Stimulated activated CD4-positive, alpha-beta T cell treated with anti-CD3 and anti-CD28 coated beads, Interleukin-2, amount 100 ng/mL, for 24 hours (primary cell): ENCODE measurements around the gene MTHFSD.

ENCODE experiments used
- DNase-seq, 2 donors: peaks; one replicate each; pipeline ENCODE4 v3.0.0-alpha.2; 2020

The MTHFSD gene

GRCh38 chr16:86510465-86511261 lies 44.4 kb downstream of the MTHFSD start, which contains the start of gene FOXF1:
FOXF1 (plus strand) TSS chr16:86510527; CDS start chr16:86510570, 43 bp downstream.
- no peak for DNase-seq

DNA sequence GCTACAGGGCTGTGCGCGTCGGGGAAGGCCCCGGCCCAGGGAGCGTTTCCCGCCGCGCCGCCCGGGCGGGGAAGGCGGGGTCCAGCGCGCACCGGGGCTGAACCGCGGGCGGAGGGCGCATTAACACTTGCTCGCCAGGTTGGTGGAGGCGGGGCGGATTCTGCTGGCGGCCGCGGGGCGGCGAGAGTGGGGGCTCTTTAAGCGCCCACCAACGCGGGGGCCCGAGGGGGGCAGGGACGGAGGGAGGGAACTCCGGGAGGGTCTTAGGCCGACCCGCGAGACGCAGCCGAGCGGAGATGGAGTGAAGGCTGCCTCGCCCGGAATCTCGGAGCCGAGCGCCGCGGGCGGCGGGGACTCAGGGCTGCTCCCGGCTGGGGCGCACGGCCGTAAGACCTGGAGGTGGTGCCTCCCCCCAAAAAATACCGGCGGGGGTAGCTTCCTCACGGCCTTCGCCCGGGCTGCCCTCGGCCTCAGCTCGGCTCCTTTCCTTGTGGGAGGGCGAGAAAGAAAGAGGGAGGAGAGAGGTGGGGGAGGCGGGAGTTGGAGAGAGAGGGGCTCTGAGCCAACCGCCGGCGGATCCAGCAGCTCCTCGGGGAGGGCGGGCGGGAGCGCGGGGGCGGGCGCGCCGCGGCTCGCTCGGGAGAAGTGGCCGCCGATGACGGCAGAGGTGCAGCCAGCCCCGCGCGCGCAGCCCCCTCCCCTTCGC lies 45.1 kb downstream of the MTHFSD start:
- no peak for DNase-seq

DNA sequence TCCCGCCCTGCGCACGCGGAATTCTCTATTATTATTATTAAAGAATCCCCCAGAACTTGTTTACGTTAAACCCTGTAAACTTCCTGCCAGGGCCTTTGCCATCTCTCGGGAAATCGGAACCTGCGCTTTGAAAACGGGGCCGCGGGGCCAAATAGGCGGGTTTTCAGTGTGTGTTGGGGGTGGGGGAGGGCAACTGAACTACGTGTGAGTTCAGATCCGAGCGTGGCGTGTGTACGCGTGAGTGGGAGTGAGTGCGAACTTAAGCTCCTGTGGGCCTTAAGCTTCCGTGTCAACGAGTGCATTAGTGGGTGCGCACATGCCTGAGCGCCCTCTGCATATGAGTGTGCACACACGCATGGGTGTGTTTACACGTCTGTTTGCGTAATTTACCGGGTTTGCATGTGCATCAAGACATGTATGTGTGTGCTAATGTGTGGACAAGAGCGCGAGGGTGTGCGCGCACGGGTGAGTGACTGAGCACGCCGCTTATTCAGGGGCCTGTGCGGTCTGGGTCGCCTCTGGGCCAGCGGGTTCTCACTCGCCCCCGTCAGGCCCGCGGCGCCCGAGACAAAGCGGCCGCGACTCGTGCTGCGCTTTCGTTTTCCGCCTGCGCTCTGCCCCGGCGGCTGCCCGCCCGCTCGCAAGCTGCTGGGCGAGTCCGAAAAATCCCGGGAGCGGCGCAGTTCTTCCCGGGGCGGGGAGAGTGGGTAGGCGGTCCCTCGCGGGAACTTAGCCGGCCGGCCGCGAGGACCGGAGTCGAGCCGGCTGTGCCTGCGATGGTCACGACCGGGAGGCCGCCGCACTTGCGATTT lies 45.9 kb downstream of the MTHFSD start:
- DNase-seq, result peak in 1 of 2 donors; percentile 37

DNA sequence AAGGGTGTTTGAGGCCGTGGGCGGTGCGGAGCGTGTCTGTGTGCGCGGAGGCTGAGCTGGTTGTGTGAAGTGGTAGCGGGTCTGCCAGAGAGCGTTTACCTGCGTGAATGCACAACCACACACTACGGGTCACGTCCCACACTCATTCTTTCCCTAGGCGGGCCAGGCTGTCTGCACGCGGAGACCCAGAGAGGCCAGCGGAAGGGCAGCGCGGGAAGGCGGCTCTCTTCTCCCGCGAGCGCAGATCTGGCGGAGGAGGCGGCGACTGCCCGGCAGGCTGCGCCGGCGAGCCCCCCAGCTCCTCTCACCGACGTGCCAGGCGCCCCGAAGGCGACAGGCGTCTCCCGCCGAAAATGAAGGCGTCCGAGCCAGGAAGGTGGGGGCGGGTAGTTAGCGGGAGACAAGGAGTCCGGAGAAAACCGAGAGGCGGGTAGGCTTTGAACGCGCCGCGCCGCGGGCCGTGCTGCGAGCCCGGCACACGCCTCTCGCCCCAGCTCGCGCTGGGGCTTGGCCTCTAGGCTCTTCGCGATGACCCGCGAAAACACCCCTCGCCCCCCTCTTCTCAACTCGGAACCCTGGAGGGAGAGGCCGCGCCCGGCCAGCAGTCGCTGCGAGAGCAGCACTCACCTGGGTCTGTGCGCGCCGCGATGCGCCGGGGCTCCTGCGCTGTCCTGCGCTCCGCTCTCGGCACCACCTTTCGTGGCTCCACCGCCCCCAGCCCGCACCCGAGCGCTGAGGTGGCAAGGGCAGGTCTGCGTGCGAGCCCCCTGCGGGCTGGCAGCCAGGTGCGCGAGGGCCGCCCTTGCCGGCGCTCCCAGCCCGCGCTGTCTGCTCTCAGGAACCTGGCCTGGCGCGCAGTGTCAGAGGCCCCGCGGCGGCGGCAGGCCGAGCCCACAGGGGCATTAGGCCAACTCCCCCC lies 46.7 kb downstream of the MTHFSD start:
- DNase-seq, result no peak

- no peak for DNase-seq
These were observed 47.6 kb downstream of the MTHFSD start for GRCh38 chr16:86507173-86508027.

- no peak for DNase-seq
These were observed 48.9 kb downstream of the MTHFSD start for GRCh38 chr16:86505899-86506864.

- no peak for DNase-seq
These were observed 49.7 kb downstream of the MTHFSD start for GRCh38 chr16:86505185-86505898.

DNA sequence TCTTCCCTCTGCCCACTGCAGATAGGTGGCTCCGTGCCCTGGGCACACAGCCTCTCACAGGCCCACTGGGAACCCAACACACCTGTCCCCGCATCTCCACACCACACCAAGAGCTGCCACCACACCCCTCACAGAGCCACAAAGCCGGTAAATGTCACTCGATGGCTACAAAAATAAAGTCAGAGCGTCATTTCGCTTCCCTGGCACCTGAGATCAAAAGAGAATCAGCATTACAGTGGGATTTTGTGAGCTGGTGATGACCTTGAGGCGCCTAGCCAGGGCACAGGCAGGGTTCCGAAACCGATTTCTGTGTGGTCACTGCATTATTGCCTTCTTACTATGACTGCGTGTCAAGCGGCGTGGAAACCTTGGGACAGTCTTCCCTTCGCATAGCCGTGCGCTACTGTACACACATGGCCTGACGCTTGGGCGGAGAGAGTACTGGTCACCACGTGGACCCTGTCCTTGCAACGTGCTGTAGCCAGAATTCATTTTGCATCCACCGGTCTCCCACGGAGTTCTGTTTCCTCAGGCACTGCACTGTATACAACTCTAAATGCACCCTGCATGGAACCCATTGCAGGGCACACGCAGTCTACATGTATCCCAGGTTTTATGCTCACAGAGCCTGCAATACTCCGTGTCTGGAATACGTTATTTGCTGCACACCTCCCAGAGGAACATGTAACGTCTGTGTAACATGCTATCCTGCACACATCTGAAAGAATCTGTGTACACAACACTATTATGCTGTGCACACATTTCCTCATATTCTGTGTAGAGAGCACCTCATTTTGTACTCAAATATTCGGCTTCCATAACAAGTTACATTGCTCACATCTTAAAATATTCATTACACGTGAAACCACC lies 50.5 kb downstream of the MTHFSD start:
- no peak for DNase-seq

GRCh38 chr16:86503830-86504229 lies 51.2 kb downstream of the MTHFSD start:
- DNase-seq, result no peak

DNA sequence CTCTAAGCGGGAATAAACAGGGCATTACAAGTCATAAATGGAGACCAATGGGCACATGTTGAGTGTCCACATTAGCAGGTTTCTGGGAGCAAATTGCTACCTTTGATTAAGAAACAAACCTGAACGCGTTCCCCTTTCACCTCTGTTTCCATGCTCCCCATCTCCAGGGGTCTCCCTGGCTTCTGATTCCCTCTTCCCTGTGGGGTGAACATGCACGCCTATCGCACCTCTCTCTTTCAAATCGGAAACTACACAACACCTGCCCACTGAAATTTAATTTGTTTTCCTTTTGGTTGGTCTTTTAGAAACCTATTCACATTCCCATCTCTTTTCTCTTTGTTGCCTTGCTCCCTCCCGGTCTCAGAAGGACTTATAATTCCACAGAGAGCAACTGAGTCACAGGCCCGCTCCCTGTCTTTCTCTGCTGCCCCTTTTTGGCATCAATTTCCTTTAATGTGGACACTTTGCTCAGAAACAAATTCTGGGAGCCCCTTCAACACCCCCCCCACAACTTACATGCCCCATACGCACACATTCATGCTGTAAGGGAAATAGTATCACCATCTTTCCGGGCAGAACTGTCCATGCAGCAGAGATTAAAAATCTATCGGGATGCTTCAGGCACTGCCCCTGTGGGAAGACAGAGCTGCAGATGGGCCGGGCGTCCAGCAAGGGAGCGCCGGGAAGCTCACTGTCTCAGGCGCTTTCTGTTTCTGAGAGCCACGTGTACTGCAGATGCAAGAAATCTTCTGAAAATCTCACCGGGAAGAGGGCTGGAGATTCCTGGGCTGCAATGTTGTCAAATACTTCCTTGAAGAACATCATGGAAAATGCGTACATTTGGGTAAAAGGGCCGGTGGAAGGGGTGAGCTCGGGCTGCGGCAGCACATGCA lies 51.9 kb downstream of the MTHFSD start:
- no peak for DNase-seq

GRCh38 chr16:86501989-86502855 lies 52.8 kb downstream of the MTHFSD start:
- DNase-seq, result no peak

DNA sequence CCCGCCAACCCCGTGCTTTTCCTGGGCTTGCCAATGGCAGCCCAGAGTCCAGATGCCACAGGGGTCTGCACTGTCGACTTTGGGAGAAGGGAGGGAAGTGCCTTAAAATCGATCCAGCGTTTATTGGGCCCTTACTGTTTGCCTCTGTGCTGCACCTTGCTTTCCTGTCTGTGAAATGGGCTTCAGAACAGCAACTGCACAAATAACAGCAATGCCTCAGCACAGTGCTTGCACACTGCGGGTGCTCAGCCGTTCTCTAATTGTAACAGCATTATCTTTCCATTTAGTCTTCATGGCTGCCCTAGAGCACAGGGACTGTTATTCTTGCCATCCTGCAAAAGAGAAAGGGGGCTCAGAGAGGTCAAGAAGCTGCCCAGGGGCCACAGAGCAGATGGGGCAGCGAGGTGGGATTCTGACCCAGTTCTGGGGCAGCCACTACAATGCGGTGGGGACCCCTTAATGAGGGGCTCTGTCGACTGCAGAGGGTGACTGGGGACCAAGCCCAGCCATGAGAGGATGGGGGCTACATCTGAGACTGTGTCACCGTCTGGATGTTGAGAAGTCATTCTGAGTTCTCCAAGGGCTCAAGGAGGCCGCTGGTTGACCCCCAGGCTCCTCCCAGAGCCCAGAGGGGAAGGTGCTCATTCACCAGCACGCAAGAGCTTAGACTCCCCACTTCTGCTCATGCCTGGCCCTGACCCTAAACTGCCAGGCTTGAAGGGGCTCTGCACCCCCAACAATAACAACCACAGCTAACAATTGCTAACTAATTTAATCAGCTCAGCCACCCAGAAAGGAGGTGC lies 54.1 kb downstream of the MTHFSD start:
- DNase-seq, result no peak

- DNase-seq, result no peak
These were observed 54.9 kb downstream of the MTHFSD start for GRCh38 chr16:86499889-86500707.

DNA sequence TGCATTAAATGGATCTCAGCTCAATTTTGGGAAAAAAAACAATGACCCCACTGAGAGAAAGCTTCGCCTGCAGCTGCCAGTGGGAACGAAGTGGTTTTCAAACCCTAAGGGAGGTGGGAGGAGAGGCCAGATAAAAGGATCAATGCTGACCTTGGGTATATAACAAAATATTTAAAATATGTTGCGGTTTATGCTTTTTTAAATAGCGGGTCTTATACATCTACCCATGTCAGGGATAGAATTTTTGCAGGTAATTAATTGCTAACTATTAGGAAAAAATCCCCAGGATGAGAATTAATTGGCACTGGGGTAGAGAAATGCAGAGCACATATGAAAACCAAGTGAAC lies 55.6 kb downstream of the MTHFSD start:
- no peak for DNase-seq
